Naive thymus-derived CD4-positive, alpha-beta T cell (primary cell): ENCODE data around the gene TMEM184A. TPM values are rescaled to one million over a fixed set of nuclear protein-coding genes. Genes with fewer than 3 reads are reported as not detected.
"Not testable (repeated sequence)": the region's sequence is repeated elsewhere in the genome, so short reads cannot be mapped to it uniquely, and the experiment has no call there.

Source experiments
- ATAC-seq: fragments of 150-1000 bp; cut with Tn5 transposase; 2 replicates; pipeline ENCODE4 v1.10.0; 2021; ENCODE audit warnings: mild to moderate bottlenecking, moderate library complexity
- CTCF ChIA-PET: fragments of 350-600 bp; sonication (Branson Sonifier 250); formaldehyde crosslinking; loops from one replicate; lab custom pipeline; 2021; ENCODE audit warnings: antibody characterized with exemption; lab: Charles Lee
- POLR2A ChIA-PET: fragments of 350-600 bp; sonication (Branson Sonifier 250); formaldehyde crosslinking; loops from one replicate; lab custom pipeline; 2021; ENCODE audit warnings: antibody characterized with exemption, inconsistent platforms; lab: Charles Lee
- DNase-seq, 9 donors: peaks; one replicate each; pipeline versions ENCODE4 v3.0.0 to v3.0.0-alpha.2; 2020 to 2022; ENCODE audit warnings: mixed read lengths in 1 of 9
- H3K27ac ChIP-seq: one replicate; pipeline ENCODE4 v1.7.0; 2013; ENCODE audit warnings: mild to moderate bottlenecking, low read depth, low read length, moderate library complexity
- H3K27me3 ChIP-seq, 2 donors: one replicate each; pipeline ENCODE4 v1.7.0; 2013; ENCODE audit warnings: low read length in 2 of 2, mild to moderate bottlenecking in 2 of 2, moderate library complexity in 2 of 2; ENCODE audit not compliant: control insufficient read depth in 2 of 2, insufficient read depth in 2 of 2
- H3K36me3 ChIP-seq, 3 experiments: 1 replicate in 2 of 3; 2 replicates in 1 of 3; pipeline ENCODE4 v1.7.0; 2013; ENCODE audit warnings: low read length in 3 of 3, mild to moderate bottlenecking in 3 of 3, moderate library complexity in 1 of 3; ENCODE audit not compliant: insufficient read depth in 3 of 3, control insufficient read depth in 2 of 3
- H3K4me1 ChIP-seq, 2 donors: one replicate each; pipeline ENCODE4 v1.7.0; 2013; ENCODE audit warnings: low read length in 2 of 2, mild to moderate bottlenecking in 2 of 2, moderate library complexity in 1 of 2; ENCODE audit not compliant: control insufficient read depth in 2 of 2, insufficient read depth in 2 of 2
- H3K4me3 ChIP-seq: 2 replicates; pipeline ENCODE4 v1.7.0; 2013; ENCODE audit warnings: mild to moderate bottlenecking, low read length
- H3K9me3 ChIP-seq, 3 experiments: 1 replicate in 2 of 3; 2 replicates in 1 of 3; pipeline ENCODE4 v1.7.0; 2013; ENCODE audit warnings: low read length in 3 of 3; ENCODE audit not compliant: control insufficient read depth in 2 of 3
- H3K27ac Mint-ChIP-seq, 9 donors: one replicate each; pipeline ENCODE4 v1.8.0; 2020 to 2022; ENCODE audit warnings: mixed read lengths in 9 of 9, mild to moderate bottlenecking in 8 of 9, moderate library complexity in 5 of 9, inconsistent platforms in 2 of 9
- H3K27me3 Mint-ChIP-seq, 5 donors: one replicate each; pipeline ENCODE4 v1.8.0; 2021 to 2022; ENCODE audit warnings: mixed read lengths in 5 of 5, mild to moderate bottlenecking in 1 of 5
- H3K36me3 Mint-ChIP-seq, 5 donors: one replicate each; pipeline ENCODE4 v1.8.0; 2020 to 2022; ENCODE audit warnings: mixed read lengths in 5 of 5, mild to moderate bottlenecking in 3 of 5, inconsistent platforms in 1 of 5
- H3K4me1 Mint-ChIP-seq, 7 donors: one replicate each; pipeline ENCODE4 v1.8.0; 2020 to 2022; ENCODE audit warnings: mixed read lengths in 7 of 7, mild to moderate bottlenecking in 3 of 7, inconsistent platforms in 1 of 7
- H3K4me3 Mint-ChIP-seq, 10 donors: one replicate each; pipeline ENCODE4 v1.8.0; 2020 to 2022; ENCODE audit warnings: mild to moderate bottlenecking in 10 of 10, mixed read lengths in 10 of 10, moderate library complexity in 6 of 10, inconsistent platforms in 2 of 10
- H3K9me3 Mint-ChIP-seq, 11 donors: one replicate each; pipeline ENCODE4 v1.8.0; 2020 to 2022; ENCODE audit warnings: mixed read lengths in 11 of 11, mild to moderate bottlenecking in 4 of 11, inconsistent platforms in 1 of 11, moderate library complexity in 1 of 11
- intact Hi-C, 2 donors: fragments of 100-400 bp; cut with micrococcal nuclease; formaldehyde crosslinking; loops; one replicate each; pipeline ENCODE4 v1.15.1; 2023
- polyA plus RNA-seq, 2 donors: library from polyadenylated mRNA; unstranded; fragments of 300-500 nt; fragmentation: Illumina TruSeq; gene quantifications; one replicate each; pipeline ENCODE4 v1.2.3, GENCODE V29; 2021
- total RNA-seq, 6 experiments: library from RNA in 5 of 6; stranded (reverse) in 5 of 6; gene quantifications; 1 replicate in 5 of 6; 2 replicates in 1 of 6; pipeline ENCODE4 v1.2.3 and lab custom pipeline; 2021 to 2026

Gene TMEM184A
- total and polyA plus RNA-seq, 7 experiments from 2014 or later = 0.05 to 0.06 TPM; not detected in 5

DNA sequence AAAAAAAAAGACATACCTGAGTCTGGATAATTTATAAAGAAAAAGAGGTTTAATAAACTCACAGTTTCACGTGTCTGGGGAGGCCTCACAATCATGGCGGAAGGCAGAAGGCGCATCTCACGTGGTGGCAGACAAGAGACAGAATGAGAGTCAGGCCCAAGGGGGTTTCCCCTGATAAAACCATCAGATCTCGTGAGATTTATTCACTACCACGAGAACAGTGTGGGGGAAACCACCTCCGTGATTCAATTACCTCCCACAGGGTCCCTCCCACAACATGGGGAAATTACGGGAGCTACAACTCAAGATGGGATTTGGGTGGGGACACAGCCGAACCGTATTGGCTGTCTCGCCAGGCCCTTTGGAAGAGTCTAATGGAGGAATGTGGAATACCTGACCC lies 34.5 kb downstream of the TMEM184A start:
- Mint-ChIP-seq H3K9me3 (peaks cover 0 to 12% (median 4%) of the 10 kb centered on the region in 11 donors), H3K27me3 (peaks cover 0 to 9% (median under 1%) of the 10 kb centered on the region in 5 donors), H3K36me3 (peaks cover 0 to 5% (median 5%) of the 10 kb centered on the region in 5 donors), H3K4me1 (peaks cover 0 to 2% (median 0%) of the 10 kb centered on the region in 7 donors), H3K4me3 (no peak overlapping the region), H3K27ac (no peak overlapping the region)
- Histone ChIP-seq H3K27ac (no peak overlapping the region), H3K4me3 (no peak overlapping the region), H3K27me3 (no peaks in the 10 kb centered on the region), H3K4me1 (no peaks in the 10 kb centered on the region), H3K36me3 (no peaks in the 10 kb centered on the region), H3K9me3 (no peaks in the 10 kb centered on the region)
- POLR2A ChIA-PET = interaction anchor here (1.0 kb wide), 1 partner anchor 15 kb away, joined by 3 read pairs; no protein-coding TSS in a partner anchor
- DNase-seq = no peak
- CTCF ChIA-PET = no interaction called here
- intact Hi-C loops = no loop called here
- no peak for ATAC-seq

DNA sequence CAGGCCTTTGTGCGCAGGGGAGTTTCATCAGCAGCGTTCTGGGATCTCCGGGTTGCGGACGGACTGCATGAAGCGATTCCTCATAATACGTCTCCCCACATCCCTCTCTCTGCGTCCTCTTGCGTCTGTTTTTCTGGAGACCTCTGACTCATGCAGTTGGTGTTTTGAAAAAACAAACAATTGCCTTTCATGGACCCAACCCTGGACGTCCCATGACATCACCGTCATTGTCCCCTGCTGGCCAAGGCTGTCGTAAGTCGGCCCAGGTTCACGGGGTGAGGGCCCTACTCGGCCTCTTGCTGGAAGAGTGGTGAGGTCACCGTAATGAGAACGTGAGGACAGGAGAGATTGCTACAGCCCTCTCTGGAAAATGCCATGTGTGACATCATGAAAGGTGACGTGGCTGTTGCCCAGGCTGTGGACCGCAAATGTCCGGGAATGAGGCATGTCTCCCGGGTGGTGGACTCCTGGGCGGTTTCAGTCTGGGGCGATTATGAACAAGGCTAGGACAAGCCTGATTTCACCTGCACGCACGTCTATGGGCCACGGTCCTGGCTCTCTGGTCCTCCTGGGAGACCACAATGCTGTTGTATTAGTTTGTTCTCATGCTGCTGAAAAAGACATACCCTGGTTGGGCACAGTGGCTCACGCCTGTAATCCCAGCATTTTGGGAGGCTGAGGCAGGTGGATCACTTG lies 35.3 kb downstream of the TMEM184A start:
- H3K9me3 Mint-ChIP-seq = peaks cover 0 to 12% (median 4%) of the 10 kb centered on the region in 11 donors
- H3K4me3 Mint-ChIP-seq = no peak overlapping the region
- peaks cover 0 to 4% (median 0%) of the 10 kb centered on the region in 5 donors for H3K27me3 Mint-ChIP-seq
- intact Hi-C loops = no loop called here
- DNase-seq = no peak
- peaks cover 0 to 2% (median 0%) of the 10 kb centered on the region in 7 donors for H3K4me1 Mint-ChIP-seq
- no peak overlapping the region for H3K27ac Mint-ChIP-seq
- no peak for ATAC-seq
- Histone ChIP-seq H3K36me3 (no peaks in the 10 kb centered on the region), H3K27me3 (no peaks in the 10 kb centered on the region), H3K27ac (no peak overlapping the region), H3K4me1 (no peaks in the 10 kb centered on the region), H3K4me3 (no peak overlapping the region), H3K9me3 (no peaks in the 10 kb centered on the region)
- ChIA-PET POLR2A (no interaction called here), CTCF (no interaction called here)
- peaks cover 0 to 5% (median 5%) of the 10 kb centered on the region in 5 donors for H3K36me3 Mint-ChIP-seq

DNA sequence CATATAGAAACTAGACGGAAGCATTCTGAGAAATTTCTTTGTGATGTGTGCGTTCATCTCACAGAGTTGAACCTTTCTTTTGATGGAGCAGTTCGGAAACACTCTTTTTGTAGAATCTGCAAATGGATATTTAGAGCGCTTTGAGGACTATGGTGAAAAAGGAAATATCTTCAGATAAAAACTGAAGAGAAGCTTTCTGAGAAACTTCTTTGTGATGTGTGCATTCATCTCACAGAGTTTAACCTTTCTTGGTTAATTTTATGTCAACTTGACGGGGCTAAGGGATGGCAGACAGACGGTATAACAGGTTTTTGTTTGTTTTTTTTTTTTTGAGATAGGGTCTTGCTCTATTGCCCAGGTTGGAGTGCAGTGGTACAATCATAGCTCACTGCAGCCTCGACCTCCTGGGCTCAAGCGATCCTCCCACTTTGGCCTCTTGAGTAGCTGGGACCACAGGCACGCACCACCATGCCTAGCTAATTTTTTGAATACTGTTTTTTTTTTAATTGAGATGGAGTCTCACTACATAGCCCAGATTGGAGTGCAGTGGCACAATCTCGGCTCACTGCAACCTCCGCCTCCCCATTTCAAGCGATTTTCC lies 36.6 kb downstream of the TMEM184A start:
- ATAC-seq, CTCF ChIA-PET, H3K4me3 Mint-ChIP-seq, H3K9me3 ChIP-seq, H3K27me3 Mint-ChIP-seq, H3K4me1 ChIP-seq, H3K27ac ChIP-seq, DNase-seq, H3K4me3 ChIP-seq, H3K4me1 Mint-ChIP-seq, intact Hi-C loops, H3K27me3 ChIP-seq, H3K36me3 ChIP-seq, H3K36me3 Mint-ChIP-seq, H3K27ac Mint-ChIP-seq: not testable (repeated sequence)
- H3K9me3 Mint-ChIP-seq = peaks cover 0 to 12% (median 4%) of the 10 kb centered on the region in 11 donors
- POLR2A ChIA-PET = interaction anchor here (1.0 kb wide), 1 partner anchor 11 kb away, joined by 3 read pairs; no protein-coding TSS in a partner anchor

DNA sequence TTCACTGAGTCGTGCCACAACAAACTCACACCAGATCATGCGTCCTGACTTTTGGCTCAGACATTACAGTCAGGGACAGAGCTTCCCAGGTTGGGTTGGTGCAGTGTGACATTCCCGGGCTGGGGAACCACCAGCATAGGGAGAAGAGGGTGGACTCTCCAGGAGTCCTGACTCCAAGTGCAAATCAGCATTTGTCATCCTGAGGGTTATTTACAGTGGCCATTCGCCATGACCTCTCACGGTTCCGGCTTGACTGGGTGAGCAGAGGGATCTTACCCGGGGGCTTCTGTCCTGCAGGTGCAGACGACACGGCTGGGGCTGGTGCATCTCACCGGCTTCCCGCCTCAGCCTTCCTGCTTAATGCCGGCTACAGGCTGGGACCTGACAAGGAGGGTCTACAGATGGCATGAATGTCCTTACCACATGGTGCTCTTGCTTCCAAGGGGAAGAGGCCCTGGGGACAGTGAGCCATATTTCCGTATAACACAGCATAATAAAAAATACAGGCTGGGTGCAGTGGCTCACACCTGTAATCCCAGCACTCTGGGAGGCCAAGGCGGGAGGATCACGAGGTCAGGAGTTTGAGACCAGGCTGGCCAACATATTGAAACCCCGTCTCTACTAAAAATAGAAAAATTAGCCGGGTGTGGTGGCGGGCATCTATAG lies 39.3 kb downstream of the TMEM184A start:
- Mint-ChIP-seq H3K36me3 (peaks cover 0 to 5% (median 5%) of the 10 kb centered on the region in 5 donors), H3K27ac (no peak overlapping the region), H3K4me3 (no peak overlapping the region), H3K27me3 (no peaks in the 10 kb centered on the region), H3K4me1 (peaks cover 11 to 22% (median 14%) of the 10 kb centered on the region in 7 donors), H3K9me3 (peaks cover 0 to 12% (median 4%) of the 10 kb centered on the region in 11 donors)
- CTCF ChIA-PET = no interaction called here
- intact Hi-C loops = no loop called here
- no peak overlapping the region for H3K4me3 ChIP-seq
- DNase-seq (no peak), ATAC-seq (no peak)
- H3K4me1 ChIP-seq = peaks cover 4 to 19% of the 10 kb centered on the region in 2 donors
- POLR2A ChIA-PET = interaction anchor here (0.6 kb wide), 1 partner anchor 9 kb away, joined by 3 read pairs; no protein-coding TSS in a partner anchor
- no peaks in the 10 kb centered on the region for H3K9me3 ChIP-seq
- no peaks in the 10 kb centered on the region for H3K36me3 ChIP-seq
- H3K27me3 ChIP-seq = no peaks in the 10 kb centered on the region
- H3K27ac ChIP-seq = no peak overlapping the region

DNA sequence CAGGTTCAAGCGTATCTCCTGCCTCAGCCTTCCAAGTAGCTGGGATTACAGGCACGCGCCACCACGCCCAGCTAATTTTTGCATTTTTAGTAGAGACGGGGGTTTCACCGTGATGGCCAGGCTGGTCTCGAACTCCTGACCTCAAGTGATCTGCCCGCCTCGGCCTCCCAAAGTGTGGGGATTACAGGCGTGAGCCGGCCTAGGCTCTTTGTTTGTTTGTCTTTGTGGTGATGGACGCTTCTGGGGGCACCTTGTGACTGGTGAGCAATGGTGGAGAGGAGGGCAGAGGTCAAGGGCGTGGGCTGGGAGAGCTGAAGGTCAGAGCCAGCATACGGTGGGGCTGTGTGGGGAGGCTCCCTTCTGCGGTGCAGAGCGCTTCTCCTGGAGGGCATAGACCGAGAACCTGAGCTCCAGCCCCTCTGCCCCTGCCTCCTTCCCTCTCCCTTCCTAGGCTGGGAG lies 40.5 kb downstream of the TMEM184A start:
- H3K9me3 ChIP-seq, DNase-seq, POLR2A ChIA-PET, H3K27ac ChIP-seq, intact Hi-C loops, H3K27me3 ChIP-seq, ATAC-seq, H3K4me3 Mint-ChIP-seq, H3K36me3 ChIP-seq, H3K27me3 Mint-ChIP-seq, H3K4me3 ChIP-seq, H3K27ac Mint-ChIP-seq, H3K36me3 Mint-ChIP-seq: not testable (repeated sequence)
- CTCF ChIA-PET = interaction anchor here (0.7 kb wide), 1 partner anchor 1205 kb away, joined by 3 read pairs; no protein-coding TSS in a partner anchor
- H3K9me3 Mint-ChIP-seq = peaks cover 0 to 12% (median 4%) of the 10 kb centered on the region in 11 donors
- H3K4me1 ChIP-seq = peaks cover 4 to 27% of the 10 kb centered on the region in 2 donors
- H3K4me1 Mint-ChIP-seq = peaks cover 11 to 29% (median 14%) of the 10 kb centered on the region in 7 donors

DNA sequence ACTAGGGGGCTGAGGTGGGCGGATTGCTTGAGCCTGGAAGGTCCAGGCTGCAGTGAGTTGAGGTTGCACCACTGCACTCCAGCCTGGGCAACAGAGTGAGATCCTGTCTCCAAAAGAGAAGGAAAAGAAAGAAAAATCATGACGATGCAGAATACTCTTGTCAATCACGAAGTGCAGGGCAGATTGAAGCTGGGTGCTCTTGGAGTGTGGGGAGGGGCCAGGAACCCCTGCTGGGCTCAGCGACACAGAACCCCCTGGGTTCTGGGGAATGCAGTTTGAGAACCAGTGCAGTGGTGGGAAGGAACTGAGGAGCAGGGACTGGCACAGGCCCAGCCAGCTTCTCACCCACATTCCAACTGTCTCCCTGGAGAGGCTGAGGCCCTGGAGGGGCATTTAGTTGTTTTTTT lies 41.0 kb downstream of the TMEM184A start:
- DNase-seq (no peak), ATAC-seq (no peak)
- no peak overlapping the region for H3K27ac Mint-ChIP-seq
- H3K4me1 ChIP-seq = peaks cover 4 to 27% of the 10 kb centered on the region in 2 donors
- no peaks in the 10 kb centered on the region for H3K9me3 ChIP-seq
- peaks cover 0 to 5% (median 5%) of the 10 kb centered on the region in 5 donors for H3K36me3 Mint-ChIP-seq
- peaks cover 11 to 34% (median 14%) of the 10 kb centered on the region in 7 donors for H3K4me1 Mint-ChIP-seq
- H3K9me3 Mint-ChIP-seq = peaks cover 0 to 12% (median 4%) of the 10 kb centered on the region in 11 donors
- H3K27ac ChIP-seq = no peak overlapping the region
- CTCF ChIA-PET = no interaction called here
- no peak overlapping the region for H3K4me3 ChIP-seq
- no peaks in the 10 kb centered on the region for H3K27me3 ChIP-seq
- no peaks in the 10 kb centered on the region for H3K36me3 ChIP-seq
- no peak overlapping the region for H3K4me3 Mint-ChIP-seq
- POLR2A ChIA-PET = interaction anchor here (1.2 kb wide), 1 partner anchor 9 kb away, joined by 3 read pairs; no protein-coding TSS in a partner anchor
- H3K27me3 Mint-ChIP-seq = no peaks in the 10 kb centered on the region
- intact Hi-C loops = no loop called here
